GM12878 (cell line): ENCODE data around the gene CACNA1B. TPM values are rescaled to one million over a fixed set of nuclear protein-coding genes. Genes with fewer than 3 reads are reported as not detected.
"Not testable (repeated sequence)": the region's sequence is repeated elsewhere in the genome, so short reads cannot be mapped to it uniquely, and the experiment has no call there.

ENCODE experiments used
- ATAC-seq: fragments of 200-7000 bp; cut with Tn5 transposase; 3 replicates; pipeline ENCODE4 v1.9.1; 2020; ENCODE audit warnings: mild to moderate bottlenecking, moderate library complexity
- BruUV-seq: library from RNA; stranded (reverse); fragments of 400-500 nt; replicated peaks from 2 replicates; lab custom pipeline; 2021; lab: Mats Ljungman, UMichigan
- CTCF ChIA-PET: fragments of 300-600 bp; sonication (Branson Sonifier 250); formaldehyde crosslinking; extraction: SDS; loops from one replicate; lab custom pipeline; 2021; ENCODE audit warnings: inconsistent platforms; lab: Yijun Ruan, JAX
- POLR2A ChIA-PET: fragments of 350-600 bp; formaldehyde crosslinking; extraction: SDS; loops from one replicate; lab custom pipeline; 2021; ENCODE audit warnings: inconsistent platforms; lab: Charles Lee
- RAD21 ChIA-PET: fragments of 300-600 bp; sonication (Branson Sonifier 250); formaldehyde crosslinking; loops from one replicate; lab custom pipeline; 2023; ENCODE audit warnings: antibody characterized with exemption; ENCODE audit not compliant: unreplicated experiment; lab: Charles Lee
- SMC1A ChIA-PET: fragments of 300-600 bp; sonication (Branson Sonifier 250); formaldehyde crosslinking; loops from one replicate; lab custom pipeline; 2023; ENCODE audit not compliant: unreplicated experiment, uncharacterized antibody; lab: Charles Lee
- DNase-seq: peaks from one replicate; pipeline ENCODE4 v3.0.0-alpha.2; 2011; ENCODE audit warnings: low read depth, low spot score
- FAIRE-seq: peaks from 3 replicates; lab custom pipeline; 2011; peaks lifted over from hg19 to GRCh38; lab: Jason Lieb, UNC
- H2AFZ ChIP-seq: 2 replicates; pipeline ENCODE4 v1.6.0; 2011; ENCODE audit warnings: low read depth, low read length, control low read depth; ENCODE audit not compliant: control insufficient read depth
- H3K27ac ChIP-seq: 2 replicates; pipeline ENCODE4 v1.5.1; 2011; ENCODE audit warnings: control low read depth; ENCODE audit not compliant: control insufficient read depth, insufficient read depth
- H3K27me3 ChIP-seq, 2 experiments: replicated peaks in 1 of 2; 2 replicates each; pipeline versions ENCODE4 v1.6.0 to v1.6.1; 2011; ENCODE audit warnings: low read length in 1 of 2; ENCODE audit not compliant: control insufficient read depth in 2 of 2, insufficient read depth in 2 of 2
- H3K36me3 ChIP-seq, 2 experiments: 2 replicates each; pipeline ENCODE4 v1.5.1; 2011; ENCODE audit warnings: low read length in 1 of 2; ENCODE audit not compliant: control insufficient read depth in 2 of 2, insufficient read depth in 2 of 2
- H3K4me1 ChIP-seq: 2 replicates; pipeline ENCODE4 v1.6.1; 2011; ENCODE audit warnings: mild to moderate bottlenecking, low read length, moderate library complexity, mixed read lengths; ENCODE audit not compliant: control insufficient read depth, insufficient read depth
- H3K4me2 ChIP-seq: 2 replicates; pipeline ENCODE4 v1.6.0; 2011; ENCODE audit warnings: control low read depth; ENCODE audit not compliant: control insufficient read depth, insufficient read depth
- H3K4me3 ChIP-seq: fragments of 200-600 bp; sonication (generic); 2 replicates; pipeline ENCODE4 v1.5.1; 2016
- H3K79me2 ChIP-seq: 2 replicates; pipeline ENCODE4 v1.6.0; 2011; ENCODE audit warnings: low read length; ENCODE audit not compliant: control insufficient read depth, insufficient read depth
- H3K9ac ChIP-seq: 2 replicates; pipeline ENCODE4 v1.8.0; 2011; ENCODE audit warnings: low read length, control low read depth, mixed read lengths; ENCODE audit not compliant: control insufficient read depth, insufficient read depth
- H3K9me3 ChIP-seq: replicated peaks from 3 replicates; pipeline ENCODE4 v1.5.1; 2011; ENCODE audit warnings: mild to moderate bottlenecking, low read length; ENCODE audit not compliant: control insufficient read depth, insufficient read depth
- H4K20me1 ChIP-seq: 2 replicates; pipeline ENCODE4 v1.6.0; 2011; ENCODE audit not compliant: control insufficient read depth, insufficient read depth
- WGBS: methylation state at CpG from one replicate; pipeline ENCODE4 v1.1.6; 2016; ENCODE audit warnings: low lambda C conversion rate; ENCODE audit not compliant: insufficient replicate concordance, insufficient coverage; ENCODE audit errors: missing lambda C conversion rate; 5-methylcytosine and 5-hydroxymethylcytosine counted together
- in situ Hi-C: fragments of 300-500 bp; cut with MboI; formaldehyde crosslinking; loops from 9 replicates; pipeline ENCODE4 v1.14.3; 2018; ENCODE audit warnings: mixed read lengths
- intact Hi-C: fragments of 100-400 bp; cut with micrococcal nuclease; formaldehyde crosslinking; loops from one replicate; pipeline ENCODE4 v1.14.2; 2022; ENCODE audit not compliant: unreplicated experiment
- polyA plus RNA-seq, 11 experiments: library from polyadenylated mRNA; depleted of rRNA in 4 of 11; unstranded in 6 of 11; stranded (reverse) in 5 of 11; fragments of >200 nt; fragmentation: Nextera tagmentation in 4 of 11; fragmentation: Illumina TruSeq in 1 of 11; extraction: Ambion mirVana in 4 of 11; extraction: Trizol in 1 of 11; gene quantifications; 1 replicate in 1 of 11; 2 replicates in 10 of 11; pipeline versions ENCODE4 v1.2.1 to v1.2.3, GENCODE V29; 2011 to 2016; ENCODE audit warnings: inconsistent platforms in 2 of 11, missing spikeins in 2 of 11, low read depth in 1 of 11
- total RNA-seq, 4 experiments: library from RNA; depleted of rRNA in 3 of 4; stranded (reverse); fragments of >200 nt in 3 of 4; fragmentation: Illumina TruSeq in 1 of 4; extraction: Trizol in 1 of 4; gene quantifications; 2 replicates each; pipeline versions ENCODE4 v1.2.1 to v1.2.3, GENCODE V29; 2013 to 2021

CACNA1B gene
- total and polyA plus RNA-seq, 10 of the 15 experiments (the other 5 are each of a cell fraction or from before 2014, with no cell fraction given) = 0.01 to 0.03 (median 0.01) TPM; not detected in 7

DNA sequence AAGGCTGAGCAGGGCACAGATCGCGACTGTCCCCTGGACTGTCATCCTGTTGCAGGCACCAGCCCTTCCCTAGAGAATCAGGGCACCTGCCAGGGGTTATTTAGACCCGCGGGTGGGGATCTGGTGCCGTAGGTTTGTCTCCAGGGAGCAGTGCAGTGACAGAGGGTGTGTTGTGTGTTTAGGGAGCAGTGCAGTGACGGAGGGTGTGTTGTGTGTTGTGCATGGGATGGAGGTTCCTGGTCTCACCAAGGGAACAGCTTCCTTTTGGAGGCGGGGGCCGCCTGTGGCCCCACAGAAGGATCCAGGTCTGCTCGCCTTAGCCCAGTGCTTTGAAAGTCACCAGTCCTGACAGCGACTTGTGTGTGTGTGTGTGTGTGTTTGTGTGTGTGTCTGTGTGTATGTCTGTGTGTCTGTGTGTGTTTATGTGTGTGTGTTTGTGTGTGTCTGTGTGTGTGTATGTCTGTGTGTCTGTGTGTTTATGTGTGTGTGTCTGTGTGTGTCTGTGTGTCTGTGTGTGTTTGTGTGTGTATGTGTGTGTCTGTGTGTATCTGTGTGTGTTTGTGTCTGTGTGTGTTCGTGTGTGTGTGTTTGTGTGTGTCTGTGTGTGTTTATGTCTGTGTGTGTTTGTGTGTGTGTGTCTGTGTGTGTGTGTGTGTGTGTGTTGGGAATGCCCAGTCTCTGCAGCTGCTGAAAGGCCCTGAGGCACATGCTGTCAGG, 265.1 kb downstream of the CACNA1B start:
- 16% methylated on average over 10 of the region's 11 CpGs for WGBS
- SMC1A ChIA-PET = not testable (repeated sequence)

DNA sequence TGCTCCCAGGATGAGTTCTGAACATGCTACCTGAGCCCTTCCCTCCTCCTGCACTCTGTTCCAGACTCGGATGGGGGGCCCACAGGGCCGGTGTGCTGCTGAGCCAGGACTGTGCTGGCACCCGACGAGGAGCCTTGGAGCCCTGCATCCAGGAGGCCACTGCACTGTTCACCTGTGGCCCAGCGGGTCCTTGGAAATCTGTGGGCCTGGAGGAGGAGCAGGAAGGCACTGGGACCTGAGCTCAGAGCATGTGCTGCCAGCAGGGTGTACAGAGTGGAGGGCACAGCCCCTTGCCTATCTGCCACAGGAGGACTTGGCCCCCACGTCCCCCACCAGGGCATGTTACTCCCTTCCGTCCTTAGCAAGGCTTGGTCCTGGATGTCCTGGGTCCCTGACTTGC, 265.9 kb downstream of the CACNA1B start:
- intact Hi-C loops, H3K4me3 ChIP-seq, H3K36me3 ChIP-seq, in situ Hi-C loops, H3K9me3 ChIP-seq, DNase-seq, CTCF ChIA-PET, H3K79me2 ChIP-seq, BruUV-seq, H3K27me3 ChIP-seq, H2AFZ ChIP-seq, FAIRE-seq, H4K20me1 ChIP-seq, H3K9ac ChIP-seq, H3K4me2 ChIP-seq, POLR2A ChIA-PET, SMC1A ChIA-PET, H3K27ac ChIP-seq, H3K4me1 ChIP-seq, RAD21 ChIA-PET, ATAC-seq: not testable (repeated sequence)
- 0% methylated on average over 6 of the region's 7 CpGs for WGBS

More for the DNA sequence above, 265.1 kb downstream of the CACNA1B start:
- H2AFZ ChIP-seq, H3K36me3 ChIP-seq, intact Hi-C loops, H3K4me3 ChIP-seq, BruUV-seq, DNase-seq, H3K9ac ChIP-seq, H3K79me2 ChIP-seq, ATAC-seq, in situ Hi-C loops, H3K4me2 ChIP-seq, H4K20me1 ChIP-seq, POLR2A ChIA-PET, FAIRE-seq, H3K4me1 ChIP-seq, H3K27me3 ChIP-seq, H3K9me3 ChIP-seq, H3K27ac ChIP-seq, RAD21 ChIA-PET, CTCF ChIA-PET: not testable (repeated sequence)
